ENCODE results near the gene DOCK3.

DOCK3 gene

GRCh38 chr3:51393134-51393495 is 718.4 kb downstream of the DOCK3 start:
- no peak for DNase-seq

- DNase-seq = no peak
These were observed 718.8 kb downstream of the DOCK3 start for GRCh38 chr3:51393564-51393963.

DNA sequence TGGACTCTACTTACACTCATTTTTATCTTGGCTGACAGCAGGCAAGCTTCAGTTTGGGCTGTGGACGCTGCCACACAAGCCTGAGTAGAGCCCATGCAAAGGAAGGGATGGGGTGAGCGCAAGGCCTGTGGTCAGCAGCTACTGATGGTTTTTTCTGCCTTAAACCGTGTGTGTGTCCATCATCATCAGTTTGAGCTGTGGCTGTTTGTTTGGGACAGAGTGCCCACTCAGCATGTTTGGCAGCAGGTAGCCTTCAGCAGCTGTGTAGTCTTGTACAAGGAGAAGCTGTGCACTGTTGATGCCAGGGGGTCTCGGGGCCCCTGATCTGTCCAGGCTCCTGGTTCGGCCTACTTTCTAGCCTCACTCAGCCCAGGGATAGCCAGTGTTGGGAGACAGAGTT is 719.8 kb downstream of the DOCK3 start:
- no peak for DNase-seq

- DNase-seq = no peak
These were observed 720.9 kb downstream of the DOCK3 start for GRCh38 chr3:51395493-51396213.

- DNase-seq = no peak
These were observed 721.7 kb downstream of the DOCK3 start for GRCh38 chr3:51396401-51396800.

GRCh38 chr3:51397392-51397791 is 722.7 kb downstream of the DOCK3 start:
- DNase-seq = no peak

GRCh38 chr3:51398595-51399310 is 724.0 kb downstream of the DOCK3 start:
- DNase-seq = no peak

- no peak for DNase-seq
These were observed 725.4 kb downstream of the DOCK3 start for GRCh38 chr3:51400166-51400565.

DNA sequence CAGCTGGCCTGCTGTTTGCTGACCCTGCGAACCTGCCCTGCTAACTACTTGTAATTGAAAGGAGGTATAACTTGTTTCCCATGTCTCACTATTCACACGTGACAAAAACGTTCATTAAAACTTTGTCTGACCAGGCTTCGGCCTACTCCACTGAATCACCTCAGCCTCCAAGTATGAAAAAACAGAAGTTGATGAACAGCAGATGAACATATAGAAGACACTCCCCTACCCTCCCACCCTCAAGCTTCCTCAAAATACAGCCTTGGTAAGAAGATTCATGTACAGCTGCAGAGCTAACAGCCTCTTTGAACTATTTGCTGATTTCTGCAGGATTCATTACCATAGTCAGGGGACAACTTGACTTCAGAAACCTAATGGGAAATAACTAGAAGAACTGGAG is 727.0 kb downstream of the DOCK3 start:
- no peak for DNase-seq

GRCh38 chr3:51403675-51404074 is 728.9 kb downstream of the DOCK3 start:
- DNase-seq = no peak

GRCh38 chr3:51408021-51408420 is 733.3 kb downstream of the DOCK3 start:
- no peak for DNase-seq

DNA sequence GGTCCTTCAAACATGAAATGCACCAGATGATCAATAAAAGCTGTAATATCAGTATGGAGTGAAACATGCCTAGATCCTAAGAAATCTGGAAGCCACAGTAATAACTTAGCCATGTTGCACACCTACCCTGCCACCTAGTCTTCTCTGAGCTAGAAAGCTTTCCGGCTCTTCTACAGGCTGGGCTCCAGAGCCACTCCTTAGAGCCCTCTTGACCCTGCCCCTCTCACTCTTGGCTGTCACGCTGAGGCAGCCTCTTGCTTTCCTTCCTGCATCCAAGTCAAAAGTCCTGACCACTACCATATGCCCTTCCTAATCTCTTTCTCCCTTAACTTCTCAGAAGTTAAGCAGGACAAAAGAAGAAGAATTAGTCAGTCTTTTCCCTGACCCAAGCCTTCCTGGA is 734.1 kb downstream of the DOCK3 start:
- DNase-seq = no peak

GRCh38 chr3:51422211-51422610 is 747.5 kb downstream of the DOCK3 start:
- no peak for DNase-seq

GRCh38 chr3:51426921-51427320 is 752.2 kb downstream of the DOCK3 start:
- DNase-seq = no peak

GRCh38 chr3:51429138-51429537 is 754.4 kb downstream of the DOCK3 start:
- no peak for DNase-seq

Measured in NCI-H2171 (cell line).